Activated gamma-delta T cell treated with Interleukin-2 at 50 U/mL for 16 hours (primary cell): ENCODE measurements around the gene MEF2C.
"Not testable (repeated sequence)": the region's sequence is repeated elsewhere in the genome, so short reads cannot be mapped to it uniquely, and the experiment has no call there.

Experiments
- DNase-seq: peaks from one replicate; pipeline ENCODE4 v3.0.0-alpha.2; 2020

Gene MEF2C

GRCh38 chr5:88883059-88883835 lies at the start of gene MEF2C:
MEF2C (minus strand) TSS chr5:88883184; CDS start chr5:88823788, 59,396 bp downstream.
- DNase-seq: no peak

GRCh38 chr5:88932541-88932940 lies 49.6 kb upstream of the MEF2C start:
- no peak for DNase-seq

- no peak for DNase-seq
Observed at GRCh38 chr5:88930335-88930734, 47.4 kb upstream of the MEF2C start.

- DNase-seq: no peak
Observed at GRCh38 chr5:88929385-88929784, 46.4 kb upstream of the MEF2C start.

- no peak for DNase-seq
Observed at GRCh38 chr5:88926774-88927173, 43.8 kb upstream of the MEF2C start.

GRCh38 chr5:88925692-88926490 lies 42.9 kb upstream of the MEF2C start:
- DNase-seq: no peak

GRCh38 chr5:88924330-88924657 lies 41.3 kb upstream of the MEF2C start:
- DNase-seq: no peak

- DNase-seq: no peak
Observed at GRCh38 chr5:88923623-88924329, 40.8 kb upstream of the MEF2C start.

- DNase-seq: not testable (repeated sequence)
Observed at GRCh38 chr5:88912743-88913142, 29.8 kb upstream of the MEF2C start.

GRCh38 chr5:88911059-88911572 lies 28.1 kb upstream of the MEF2C start:
- not testable (repeated sequence) for DNase-seq

GRCh38 chr5:88904478-88904877 lies 21.5 kb upstream of the MEF2C start:
- DNase-seq: not testable (repeated sequence)

GRCh38 chr5:88903966-88904365 lies 21.0 kb upstream of the MEF2C start:
- not testable (repeated sequence) for DNase-seq

- not testable (repeated sequence) for DNase-seq
Observed at GRCh38 chr5:88901077-88901476, 18.1 kb upstream of the MEF2C start.

- no peak for DNase-seq
Observed at GRCh38 chr5:88899096-88899737, 16.2 kb upstream of the MEF2C start.

- DNase-seq: no peak
Observed at GRCh38 chr5:88897748-88898147, 14.8 kb upstream of the MEF2C start.

- no peak for DNase-seq
Observed at GRCh38 chr5:88895681-88896501, 12.9 kb upstream of the MEF2C start.

GRCh38 chr5:88892669-88893068 lies 9.7 kb upstream of the MEF2C start:
- no peak for DNase-seq

- DNase-seq: no peak
Observed at GRCh38 chr5:88890070-88890781, 7.2 kb upstream of the MEF2C start.

- no peak for DNase-seq
Observed at GRCh38 chr5:88889189-88890069, 6.4 kb upstream of the MEF2C start.

- DNase-seq: no peak
Observed at GRCh38 chr5:88888848-88889188, 5.8 kb upstream of the MEF2C start.
